HG03558 (cell line): ENCODE data around the gene NAP1L4.
"Not testable (repeated sequence)": the region's sequence is repeated elsewhere in the genome, so short reads cannot be mapped to it uniquely, and the experiment has no call there.

Experiments used
- ATAC-seq: cut with Tn5 transposase; IDR thresholded peaks from one replicate; pipeline ENCODE4 v1.9.1; 2021; ENCODE audit warnings: moderate number of reproducible peaks; ENCODE audit not compliant: unreplicated experiment; ENCODE audit errors: extremely low read depth

NAP1L4 gene

DNA sequence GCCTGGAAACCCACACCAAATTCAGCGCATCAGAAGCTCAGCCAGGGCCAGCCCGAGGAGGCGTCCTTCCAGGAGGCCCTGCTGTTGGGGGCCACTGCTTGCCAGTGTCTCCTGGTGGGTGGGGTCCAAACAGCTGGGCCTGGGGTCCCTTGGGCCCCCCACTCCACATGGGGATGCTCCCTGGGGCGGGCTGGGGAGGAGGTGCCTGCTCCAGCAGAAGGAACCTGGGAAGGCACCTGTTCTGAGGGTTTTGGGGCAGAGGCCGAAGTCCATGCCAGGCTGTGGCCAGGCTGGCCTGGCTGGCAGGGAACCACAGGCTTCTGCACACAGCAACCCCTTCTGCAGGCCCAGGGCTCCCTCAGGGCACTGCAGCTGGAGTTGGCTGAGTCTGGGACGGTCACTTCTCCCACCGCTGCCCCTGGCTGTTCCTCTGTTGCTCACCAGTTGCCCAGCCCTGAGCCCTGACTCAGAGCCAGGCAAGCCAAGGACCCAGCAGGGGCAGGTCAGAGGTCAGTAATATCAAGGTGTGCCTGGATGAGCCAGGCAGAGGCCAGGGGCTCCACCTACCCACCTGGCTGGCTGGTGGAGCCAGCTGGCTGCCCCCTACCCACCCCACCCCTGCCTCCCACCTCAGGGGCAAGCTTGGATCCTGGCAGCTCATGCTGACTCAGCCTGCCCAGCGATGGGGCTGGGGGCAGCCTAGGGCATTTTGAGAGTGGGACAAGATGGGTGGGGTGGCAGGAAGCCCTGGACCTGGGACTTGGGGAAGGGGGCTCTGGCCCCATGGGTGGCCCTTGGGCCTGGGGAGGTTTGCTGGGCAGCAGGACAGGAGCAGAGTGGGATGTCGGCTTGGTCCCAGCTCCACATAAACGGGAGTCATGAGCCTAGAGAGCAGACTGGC, 51.0 kb downstream of the NAP1L4 start:
- ATAC-seq, result no peak

DNA sequence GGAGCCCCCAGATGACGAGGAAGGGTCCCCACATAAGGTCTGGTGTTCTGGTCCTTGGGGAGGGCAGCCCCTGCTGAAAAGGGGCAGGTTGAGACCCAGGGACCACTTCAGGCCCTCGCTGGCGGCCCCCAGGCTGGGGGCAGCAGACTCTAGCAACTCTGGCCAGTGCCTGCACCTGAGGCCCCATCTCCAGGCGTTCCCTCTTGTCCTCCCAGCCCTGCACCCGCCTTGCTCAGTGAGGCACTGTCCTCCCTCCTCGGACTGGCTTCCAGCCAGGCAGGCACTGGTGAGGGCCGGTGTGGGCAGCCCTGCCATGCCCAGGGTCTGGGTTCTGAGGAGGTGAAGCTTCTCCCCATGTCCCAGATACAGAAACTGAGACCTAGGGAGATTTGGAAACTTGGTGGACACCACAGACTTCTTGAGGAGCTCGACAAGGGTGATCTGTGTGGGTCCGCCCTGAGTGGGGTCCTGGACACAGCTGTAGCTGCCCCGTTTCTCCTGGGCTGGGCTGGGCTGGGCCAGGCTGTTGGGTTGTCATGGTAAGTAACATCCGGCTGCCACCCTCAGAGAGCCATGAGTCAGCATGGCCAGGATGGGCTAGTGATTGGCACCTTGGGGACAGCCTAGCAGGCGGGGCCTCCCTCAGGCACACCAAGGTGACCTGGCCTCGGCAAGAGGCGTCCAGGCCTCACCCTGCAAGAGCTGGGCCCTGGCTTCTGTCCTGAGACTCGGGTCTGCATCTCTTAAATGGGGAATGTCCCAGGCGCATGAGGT, 51.8 kb downstream of the NAP1L4 start:
- ATAC-seq, result no peak

GRCh38 chr11:2938458-2939418, 53.4 kb downstream of the NAP1L4 start:
- ATAC-seq, result not testable (repeated sequence)

DNA sequence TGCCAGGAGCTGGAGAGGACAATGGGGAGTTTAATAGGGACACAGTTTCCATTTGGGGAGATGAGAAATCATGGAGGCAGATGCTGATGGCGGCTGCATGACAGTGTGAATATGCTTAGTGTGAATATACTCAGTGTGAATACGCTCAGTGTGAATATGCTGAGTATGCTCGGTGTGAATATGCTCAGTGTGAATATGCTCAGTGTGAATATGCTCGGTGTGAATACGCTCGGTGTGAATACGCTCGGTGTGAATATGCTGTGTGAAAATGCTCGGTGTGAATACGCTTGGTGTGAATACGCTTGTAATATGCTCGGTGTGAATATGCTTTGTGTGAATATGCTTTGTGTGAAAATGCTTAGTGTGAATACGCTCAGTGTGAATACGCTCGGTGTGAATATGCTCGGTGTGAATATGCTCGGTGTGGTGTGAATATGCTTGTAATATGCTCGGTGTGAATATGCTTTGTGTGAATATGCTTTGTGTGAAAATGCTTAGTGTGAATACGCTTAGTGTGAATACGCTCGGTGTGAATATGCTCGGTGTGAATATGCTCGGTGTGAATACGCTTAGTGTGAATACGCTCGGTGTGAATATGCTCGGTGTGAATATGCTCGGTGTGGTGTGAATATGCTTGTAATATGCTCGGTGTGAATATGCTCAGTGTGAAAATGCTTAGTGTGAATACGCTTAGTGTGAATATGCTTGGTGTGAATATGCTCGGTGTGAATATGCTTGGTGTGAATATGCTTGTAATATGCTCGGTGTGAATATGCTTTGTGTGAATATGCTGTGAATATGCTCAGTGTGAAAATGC, 54.3 kb downstream of the NAP1L4 start:
- not testable (repeated sequence) for ATAC-seq

DNA sequence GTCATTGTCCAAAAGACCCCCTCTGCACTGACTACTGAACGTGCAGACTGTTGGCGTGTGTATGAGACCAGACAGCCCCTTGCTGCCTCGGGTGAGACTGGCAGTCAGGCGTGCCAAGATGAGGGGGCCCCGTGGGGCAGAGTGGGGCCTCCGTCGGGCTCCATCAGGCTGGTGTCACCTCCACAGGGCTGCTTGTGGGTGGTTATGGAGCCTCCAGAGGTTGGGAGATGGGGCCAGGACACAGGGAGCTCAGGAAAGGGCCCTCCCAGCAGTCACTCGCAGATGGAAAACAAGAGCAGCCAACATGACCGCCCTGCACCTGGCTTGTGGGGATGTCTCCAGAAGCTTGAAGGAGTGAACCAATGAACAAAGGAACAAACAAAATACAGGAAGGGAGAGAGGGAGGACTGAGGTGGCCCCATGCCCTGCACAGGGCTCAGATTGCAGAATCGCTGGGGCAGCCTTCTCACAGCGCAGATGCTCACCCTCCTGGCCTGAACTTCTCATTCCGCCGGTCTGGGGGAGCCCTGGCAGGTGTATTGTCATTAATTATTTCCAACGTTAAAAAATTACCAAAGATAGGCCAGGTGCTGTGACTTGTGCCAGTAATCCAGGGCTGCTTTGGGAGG, 57.4 kb downstream of the NAP1L4 start:
- ATAC-seq, result no peak

DNA sequence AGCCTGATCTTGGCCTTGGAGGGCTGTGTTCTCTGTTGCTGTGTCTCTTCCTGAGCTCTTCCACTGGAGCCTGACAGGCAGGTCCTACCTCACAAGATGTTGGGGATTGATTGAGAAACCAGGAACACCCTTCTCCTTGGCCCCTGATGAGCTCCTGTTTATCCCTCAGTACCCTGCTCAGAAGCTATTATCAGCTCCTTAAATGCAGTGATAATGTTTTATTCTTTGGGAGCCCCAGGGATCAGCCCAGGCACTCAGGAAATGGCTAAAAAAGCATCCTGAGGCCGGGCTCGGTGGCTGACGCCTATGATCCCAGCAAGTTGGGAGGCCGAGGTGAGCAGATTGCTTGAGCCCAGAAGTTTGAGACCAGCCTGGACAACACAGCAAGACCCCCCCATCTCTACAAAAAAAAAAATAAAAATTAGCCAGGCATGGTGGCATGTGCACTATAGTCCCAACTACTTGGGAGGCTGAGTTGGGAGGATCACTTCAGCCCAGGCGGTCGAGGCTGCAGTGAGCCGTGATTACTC, 58.0 kb downstream of the NAP1L4 start:
- no peak for ATAC-seq

GRCh38 chr11:2933375-2934020, 58.6 kb downstream of the NAP1L4 start:
- no peak for ATAC-seq

GRCh38 chr11:2932850-2933251, 59.3 kb downstream of the NAP1L4 start:
- ATAC-seq, result no peak

- no peak for ATAC-seq
These were observed 60.1 kb downstream of the NAP1L4 start for GRCh38 chr11:2931771-2932738.

- no peak for ATAC-seq
These were observed 60.7 kb downstream of the NAP1L4 start for GRCh38 chr11:2931420-2931746.

- no peak for ATAC-seq
These were observed 61.3 kb downstream of the NAP1L4 start for GRCh38 chr11:2930704-2931419.

- no peak for ATAC-seq
These were observed 62.0 kb downstream of the NAP1L4 start for GRCh38 chr11:2929950-2930703.

DNA sequence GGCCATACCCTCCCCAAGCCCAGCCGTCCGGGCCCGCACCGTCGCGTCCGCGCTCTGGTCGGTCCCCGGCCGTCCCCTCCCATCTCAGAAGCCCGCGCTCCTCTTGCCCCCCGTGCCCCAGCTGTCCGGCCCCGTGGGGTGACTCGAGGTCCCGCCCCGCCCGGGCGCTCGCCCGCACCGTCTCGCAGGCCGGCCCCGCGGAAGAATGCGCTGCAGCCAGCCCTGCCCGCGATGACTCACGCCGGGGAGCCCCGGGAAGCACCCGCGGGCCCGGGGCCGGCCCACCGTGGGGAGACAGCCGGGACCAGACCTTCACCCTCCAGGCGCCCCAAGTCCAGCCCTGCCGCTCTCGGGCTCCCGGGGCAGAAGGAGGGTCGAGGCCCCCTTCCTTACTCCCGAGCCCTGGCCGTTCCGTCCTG, 62.6 kb downstream of the NAP1L4 start:
- ATAC-seq, result no peak

GRCh38 chr11:2928605-2929530, 63.3 kb downstream of the NAP1L4 start, which contains the start of gene PHLDA2:
Gene PHLDA2, minus strand, starts transcription at chr11:2929420. Its CDS starts 56 bp downstream, at chr11:2929364.
- no peak for ATAC-seq
